ENCODE measurements around the gene TMEM88. TPM values are rescaled to one million over a fixed set of nuclear protein-coding genes. Genes with fewer than 3 reads are reported as not detected.

Gene TMEM88
- total and polyA plus RNA-seq, 8 donors, result 5.7 to 25.5 (median 14.7) TPM

DNA sequence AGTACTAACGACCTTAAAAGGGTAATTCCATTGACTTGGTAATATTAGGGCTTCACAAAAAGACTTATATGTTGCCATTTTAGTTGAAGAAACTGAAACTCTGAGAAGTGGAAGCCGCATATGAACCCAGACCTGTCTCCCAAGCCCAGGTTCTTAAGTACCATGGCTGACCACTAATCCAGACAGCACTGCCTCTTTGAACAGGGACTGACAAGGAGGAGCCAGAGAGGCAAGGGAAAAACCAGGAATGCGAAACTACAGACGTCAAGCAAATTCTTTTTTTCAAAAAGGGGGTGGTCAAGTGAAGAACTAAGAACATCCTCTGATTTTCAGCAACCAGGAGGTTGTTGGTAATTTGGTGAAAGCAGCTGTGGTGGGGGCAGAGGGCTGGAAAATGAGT lies 18.2 kb downstream of the TMEM88 start:
- Histone ChIP-seq H3K27ac (no peak overlapping the region), H3K4me1 (peaks cover 0 to 54% of the 10 kb centered on the region in 2 donors), H3K27me3 (no peaks in the 10 kb centered on the region), H3K4me3 (no peak overlapping the region), H3K36me3 (peaks cover 0 to 3% of the 10 kb centered on the region in 2 donors), H3K9me3 (no peaks in the 10 kb centered on the region)
- intact Hi-C loops (cut with DNase I), result no loop called here
- DNase-seq, result no peak
- TF ChIP-seq, protein P1, sequence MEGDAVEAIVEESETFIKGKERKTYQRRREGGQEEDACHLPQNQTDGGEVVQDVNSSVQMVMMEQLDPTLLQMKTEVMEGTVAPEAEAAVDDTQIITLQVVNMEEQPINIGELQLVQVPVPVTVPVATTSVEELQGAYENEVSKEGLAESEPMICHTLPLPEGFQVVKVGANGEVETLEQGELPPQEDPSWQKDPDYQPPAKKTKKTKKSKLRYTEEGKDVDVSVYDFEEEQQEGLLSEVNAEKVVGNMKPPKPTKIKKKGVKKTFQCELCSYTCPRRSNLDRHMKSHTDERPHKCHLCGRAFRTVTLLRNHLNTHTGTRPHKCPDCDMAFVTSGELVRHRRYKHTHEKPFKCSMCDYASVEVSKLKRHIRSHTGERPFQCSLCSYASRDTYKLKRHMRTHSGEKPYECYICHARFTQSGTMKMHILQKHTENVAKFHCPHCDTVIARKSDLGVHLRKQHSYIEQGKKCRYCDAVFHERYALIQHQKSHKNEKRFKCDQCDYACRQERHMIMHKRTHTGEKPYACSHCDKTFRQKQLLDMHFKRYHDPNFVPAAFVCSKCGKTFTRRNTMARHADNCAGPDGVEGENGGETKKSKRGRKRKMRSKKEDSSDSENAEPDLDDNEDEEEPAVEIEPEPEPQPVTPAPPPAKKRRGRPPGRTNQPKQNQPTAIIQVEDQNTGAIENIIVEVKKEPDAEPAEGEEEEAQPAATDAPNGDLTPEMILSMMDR (IDR thresholded peaks at IDR 0.05), result no peak
- ATAC-seq, result peak; percentile 71

DNA sequence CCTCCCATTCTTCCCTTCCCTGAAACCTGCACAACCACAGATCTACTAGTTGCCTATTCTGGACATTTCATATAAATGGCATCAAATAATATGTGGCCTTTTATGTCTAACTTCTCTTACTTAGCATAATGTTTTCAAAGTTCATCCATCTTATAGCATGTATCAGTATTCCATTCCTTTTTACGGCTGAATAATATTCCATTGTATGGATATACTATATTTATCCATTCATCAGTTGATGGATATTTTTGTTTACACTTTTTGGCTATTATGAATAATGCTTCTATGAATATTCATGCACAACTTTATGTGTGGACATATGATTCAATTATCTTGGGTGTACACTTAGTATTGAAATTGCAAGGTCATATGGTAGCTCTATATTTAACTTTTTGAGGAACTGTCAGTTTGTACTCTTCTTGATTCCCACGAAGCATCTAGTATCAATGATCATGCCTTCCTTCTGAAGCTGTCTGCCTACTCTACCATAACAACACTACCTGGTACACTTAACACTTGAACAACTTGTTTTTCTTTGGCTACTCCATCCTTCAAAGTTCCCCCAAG lies 21.0 kb downstream of the TMEM88 start:
- Histone ChIP-seq H3K4me3 (no peak overlapping the region), H3K36me3 (peaks cover 0 to 3% of the 10 kb centered on the region in 2 donors), H3K27me3 (no peaks in the 10 kb centered on the region), H3K4me1 (peaks cover 0 to 39% of the 10 kb centered on the region in 2 donors), H3K27ac (no peak overlapping the region), H3K9me3 (no peaks in the 10 kb centered on the region)
- intact Hi-C loops (cut with DNase I), result no loop called here
- ATAC-seq, result no peak
- TF ChIP-seq, protein P1 (IDR thresholded peaks at IDR 0.05), result no peak
- no peak for DNase-seq

DNA sequence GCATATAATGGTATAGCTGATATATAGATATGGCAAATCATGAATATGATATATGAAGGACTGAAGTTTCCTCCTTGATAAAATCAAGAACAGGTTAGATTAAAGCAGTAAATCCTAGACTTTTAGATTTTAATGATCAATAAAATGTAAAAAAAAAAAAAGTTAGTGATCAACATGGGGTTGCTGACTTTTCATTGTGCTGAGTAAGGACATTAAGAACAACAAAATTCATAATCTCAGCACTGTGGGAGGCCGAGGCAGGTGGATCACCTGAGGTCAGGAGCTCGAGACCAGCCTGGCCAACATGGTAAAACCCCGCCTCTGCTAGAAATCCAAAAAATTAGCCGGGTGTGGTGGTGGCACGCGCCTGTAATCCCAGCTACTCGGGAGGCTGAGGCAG lies 23.4 kb downstream of the TMEM88 start:
- intact Hi-C loops (cut with DNase I), result no loop called here
- no peak for ATAC-seq
- no peak overlapping the region for H3K4me3 ChIP-seq

DNA sequence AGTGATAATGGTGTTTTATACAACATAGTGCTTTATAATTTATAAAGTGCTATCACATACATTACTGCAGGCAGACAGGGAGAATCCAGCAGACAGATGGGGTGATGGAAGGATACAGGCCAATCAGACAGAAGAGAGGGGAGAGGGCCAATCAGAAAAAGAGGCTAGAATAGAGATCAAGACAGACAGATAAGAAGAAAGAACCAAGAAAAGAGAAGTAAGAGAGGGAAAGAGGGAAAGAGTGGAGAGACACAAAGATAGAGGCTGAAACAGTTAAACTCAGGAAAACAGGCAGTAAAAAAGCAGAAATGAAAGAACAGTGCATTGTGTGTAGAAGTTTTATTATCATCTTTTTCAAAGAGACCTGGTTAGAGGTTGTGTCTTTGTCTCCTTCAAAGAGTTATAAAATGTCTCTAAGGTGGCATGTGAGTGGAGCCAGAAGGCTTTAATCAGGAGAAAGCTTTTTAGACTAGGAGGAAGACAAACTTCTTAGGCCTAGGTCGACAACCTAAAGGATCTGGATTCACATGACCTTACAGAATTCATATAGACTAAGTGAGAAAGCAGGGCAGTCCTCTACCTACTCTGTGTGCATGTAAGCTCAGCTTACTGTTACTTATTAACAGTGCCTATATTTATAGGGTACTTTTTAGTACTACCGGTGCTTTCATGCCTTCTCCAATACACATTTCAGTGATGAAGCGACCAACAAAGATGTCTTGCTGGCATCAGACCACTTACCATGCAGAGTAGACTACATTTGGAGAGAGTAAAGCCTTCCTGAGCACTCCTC lies 25.4 kb downstream of the TMEM88 start:
- TF ChIP-seq, protein P1 (IDR thresholded peaks at IDR 0.05), result no peak
- intact Hi-C loops (cut with DNase I), result no loop called here
- DNase-seq (no peak), ATAC-seq (no peak)
- Histone ChIP-seq H3K27ac (no peak overlapping the region), H3K4me1 (peaks cover 4 to 52% of the 10 kb centered on the region in 2 donors), H3K4me3 (no peak overlapping the region), H3K9me3 (no peaks in the 10 kb centered on the region), H3K36me3 (peaks cover 0 to 3% of the 10 kb centered on the region in 2 donors), H3K27me3 (no peaks in the 10 kb centered on the region)

More for the DNA sequence above, 23.4 kb downstream of the TMEM88 start:
- peaks cover 0 to 3% of the 10 kb centered on the region in 2 donors for H3K36me3 ChIP-seq
- no peaks in the 10 kb centered on the region for H3K9me3 ChIP-seq
- H3K27ac ChIP-seq, result no peak overlapping the region
- H3K27me3 ChIP-seq, result no peaks in the 10 kb centered on the region
- H3K4me1 ChIP-seq, result peaks cover 0 to 51% of the 10 kb centered on the region in 2 donors
- DNase-seq, result no peak
- TF ChIP-seq, protein P1 (IDR thresholded peaks at IDR 0.05), result no peak

DNA sequence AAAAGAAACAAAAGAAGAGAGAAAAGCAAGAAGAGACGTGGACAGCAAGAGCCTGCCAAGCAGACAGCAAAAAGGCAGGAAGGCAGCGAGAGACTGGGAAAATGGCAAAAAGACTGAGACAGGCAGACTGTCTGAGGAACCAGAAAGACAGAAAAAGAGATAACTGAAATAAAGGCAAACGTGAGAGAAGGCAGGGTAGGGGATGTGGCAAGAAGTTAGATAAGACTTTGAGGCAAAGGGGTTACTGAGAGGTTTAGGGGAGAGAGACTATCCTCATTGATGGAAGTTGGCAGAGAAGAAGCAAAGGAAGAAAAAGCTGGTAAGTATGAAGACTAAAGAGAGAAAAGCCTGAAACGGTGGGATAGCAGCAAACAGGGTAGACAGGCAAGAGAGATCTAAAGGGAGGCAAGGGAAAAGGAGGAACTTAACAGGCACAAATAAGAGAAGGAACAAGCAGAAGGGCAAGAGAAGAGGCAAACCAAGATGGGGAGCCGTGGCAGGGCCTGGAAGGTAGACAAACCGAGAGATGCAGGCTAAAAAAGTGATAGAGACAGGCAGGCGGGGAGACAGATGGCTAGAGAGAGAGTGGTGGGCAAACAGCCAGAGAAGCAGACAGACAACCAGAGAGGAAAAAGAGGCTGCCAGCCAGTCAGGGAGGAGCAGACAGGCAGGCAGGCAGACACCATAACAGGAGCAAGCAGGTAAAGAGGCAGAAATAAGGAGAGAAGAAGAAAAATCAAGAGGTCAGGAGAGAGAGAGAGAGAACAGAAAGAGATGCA lies 26.6 kb downstream of the TMEM88 start:
- ATAC-seq (no peak), DNase-seq (no peak)
- no peaks in the 10 kb centered on the region for H3K27me3 ChIP-seq
- intact Hi-C loops (cut with DNase I), result no loop called here
- TF ChIP-seq, protein P1 (IDR thresholded peaks at IDR 0.05), result no peak
- peak overlapping the region in 1 of 2 donors; percentile 63 for H3K27ac ChIP-seq
- H3K4me3 ChIP-seq, result no peak overlapping the region
- H3K9me3 ChIP-seq, result no peaks in the 10 kb centered on the region
- peaks cover 4 to 58% of the 10 kb centered on the region in 2 donors for H3K4me1 ChIP-seq
- peaks cover 0 to 3% of the 10 kb centered on the region in 2 donors for H3K36me3 ChIP-seq

Measured in left lung (tissue), 10 donors.